ENCODE results near the gene MSLN. TPM values are rescaled to one million over a fixed set of nuclear protein-coding genes. Genes with fewer than 3 reads are reported as not detected.

The MSLN gene
- total and polyA plus RNA-seq, 2 donors (not counting 3 experiments of a cell fraction or from before 2014, with no cell fraction given): not detected

DNA sequence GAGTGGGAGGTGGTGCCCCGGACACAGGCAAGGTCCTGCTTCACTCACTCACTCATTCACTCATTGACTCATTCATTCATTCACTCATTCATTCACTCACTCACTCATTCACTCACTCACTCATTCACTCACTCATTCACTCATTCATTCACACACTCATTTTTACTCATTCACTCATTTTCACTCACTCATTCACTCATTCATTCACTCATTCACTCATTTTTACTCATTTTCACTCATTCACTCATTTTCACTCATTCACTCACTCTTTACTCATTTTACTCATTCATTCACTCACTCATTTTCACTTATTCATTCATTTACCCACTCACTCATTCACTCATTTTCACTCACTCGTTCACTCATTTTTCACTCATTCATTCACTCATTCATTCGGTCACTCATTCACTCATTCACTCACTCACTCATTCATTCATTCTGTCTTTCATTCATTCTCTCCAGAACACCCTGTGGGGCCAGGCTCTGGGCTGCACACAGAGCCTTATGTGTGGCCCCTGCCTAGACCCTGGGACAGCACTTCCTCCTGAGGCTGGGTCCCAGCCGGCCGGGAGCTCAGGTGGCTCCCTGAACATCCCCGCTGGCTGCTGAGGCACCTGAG lies 18.5 kb downstream of the MSLN start:
- ChIA-PET CTCF (interaction anchor here (0.5 kb wide), 1 partner anchor 51 kb away, joined by 3 read pairs; no protein-coding TSS in a partner anchor), POLR2A (no interaction called here)
- FAIRE-seq: no peak
- H3K36me3 ChIP-seq (ENCODE audit: control insufficient read depth in 2 of 2, extremely low read depth in 1 of 2, insufficient read depth in 2 of 2, low read length in 2 of 2): no peaks in the 10 kb centered on the region
- no peaks in the 10 kb centered on the region for H3K9me3 ChIP-seq (replicated peaks; ENCODE audit: control insufficient read depth, insufficient read depth, low read length)
- no peak overlapping the region for H3K27ac ChIP-seq (ENCODE audit: insufficient read depth, low read depth, low read length)
- H3K9me1 ChIP-seq (replicated peaks; ENCODE audit: control insufficient read depth, extremely low read depth, insufficient read depth, low read length): no peaks in the 10 kb centered on the region
- TF ChIP-seq POLR2A (IDR thresholded peaks at IDR 0.05; ENCODE audit: low read depth, low read length) (no peak), JUN (IDR thresholded peaks at IDR 0.05; ENCODE audit: borderline replicate concordance, insufficient read depth, insufficient read length, low read depth) (no peak), GATA2 (IDR thresholded peaks at IDR 0.05; ENCODE audit: insufficient read depth, insufficient read length, low read depth, low read length) (no peak), POLR2AphosphoS5 (IDR thresholded peaks at IDR 0.05; ENCODE audit: insufficient read depth, low read depth, low read length) (no peak), EZH2 (IDR thresholded peaks at IDR 0.05; ENCODE audit: borderline replicate concordance, low read depth, low read length, severe bottlenecking) (no peak), FOS (IDR thresholded peaks at IDR 0.05; ENCODE audit: borderline replicate concordance, insufficient read depth, low read length) (no peak), MYC (IDR thresholded peaks at IDR 0.05; ENCODE audit: low read depth, low read length) (no peak)
- TF ChIP-seq, protein P1, sequence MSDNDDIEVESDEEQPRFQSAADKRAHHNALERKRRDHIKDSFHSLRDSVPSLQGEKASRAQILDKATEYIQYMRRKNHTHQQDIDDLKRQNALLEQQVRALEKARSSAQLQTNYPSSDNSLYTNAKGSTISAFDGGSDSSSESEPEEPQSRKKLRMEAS (IDR thresholded peaks at IDR 0.05; ENCODE audit: insufficient read depth, insufficient read length): no peak
- TF ChIP-seq, protein P2, sequence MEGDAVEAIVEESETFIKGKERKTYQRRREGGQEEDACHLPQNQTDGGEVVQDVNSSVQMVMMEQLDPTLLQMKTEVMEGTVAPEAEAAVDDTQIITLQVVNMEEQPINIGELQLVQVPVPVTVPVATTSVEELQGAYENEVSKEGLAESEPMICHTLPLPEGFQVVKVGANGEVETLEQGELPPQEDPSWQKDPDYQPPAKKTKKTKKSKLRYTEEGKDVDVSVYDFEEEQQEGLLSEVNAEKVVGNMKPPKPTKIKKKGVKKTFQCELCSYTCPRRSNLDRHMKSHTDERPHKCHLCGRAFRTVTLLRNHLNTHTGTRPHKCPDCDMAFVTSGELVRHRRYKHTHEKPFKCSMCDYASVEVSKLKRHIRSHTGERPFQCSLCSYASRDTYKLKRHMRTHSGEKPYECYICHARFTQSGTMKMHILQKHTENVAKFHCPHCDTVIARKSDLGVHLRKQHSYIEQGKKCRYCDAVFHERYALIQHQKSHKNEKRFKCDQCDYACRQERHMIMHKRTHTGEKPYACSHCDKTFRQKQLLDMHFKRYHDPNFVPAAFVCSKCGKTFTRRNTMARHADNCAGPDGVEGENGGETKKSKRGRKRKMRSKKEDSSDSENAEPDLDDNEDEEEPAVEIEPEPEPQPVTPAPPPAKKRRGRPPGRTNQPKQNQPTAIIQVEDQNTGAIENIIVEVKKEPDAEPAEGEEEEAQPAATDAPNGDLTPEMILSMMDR (IDR thresholded peaks at IDR 0.05; ENCODE audit: extremely low read depth in 1 of 2, insufficient read depth in 1 of 2, low read depth in 1 of 2, low read length in 2 of 2): no peak
- no peak overlapping the region for H3K4me2 ChIP-seq (ENCODE audit: insufficient read depth, low read length)
- no peak overlapping the region for H3K9ac ChIP-seq (replicated peaks; ENCODE audit: extremely low read depth, insufficient read depth, low read length)
- no peaks in the 10 kb centered on the region for H3K79me2 ChIP-seq (ENCODE audit: control insufficient read depth, insufficient read depth, low read length)
- H3K4me3 ChIP-seq (replicated peaks in 1 of 3; ENCODE audit: insufficient read depth in 1 of 3, low read depth in 1 of 3, low read length in 3 of 3): no peak overlapping the region
- no peak overlapping the region for H2AFZ ChIP-seq (ENCODE audit: low read depth, low read length)
- dilution Hi-C loops (cut with MboI; ENCODE audit: extremely low pct_ligation_motif_present, low sequenced_read_pairs) (no loop called here), intact Hi-C loops (cut with micrococcal nuclease) (no loop called here)
- DNase-seq (ENCODE audit: low read depth, low spot score): no peak
- BruUV-seq (replicated peaks): no TSS peak
- no peaks in the 10 kb centered on the region for H3K27me3 ChIP-seq (ENCODE audit: control insufficient read depth in 2 of 2, insufficient read depth in 2 of 2, low read length in 2 of 2)
- no peaks in the 10 kb centered on the region for H3K4me1 ChIP-seq (ENCODE audit: control insufficient read depth, extremely low read depth, insufficient read depth, low read length)
- H4K20me1 ChIP-seq (replicated peaks; ENCODE audit: control insufficient read depth, extremely low read depth, insufficient read depth, low read length): no peaks in the 10 kb centered on the region

All from endothelial cell of umbilical vein (primary cell).